Measurements from ENCODE around the gene RCSD1. TPM values are rescaled to one million over a fixed set of nuclear protein-coding genes. Genes with fewer than 3 reads are reported as not detected.

Gene RCSD1
- total and polyA plus RNA-seq, 2 of the 4 experiments (the other 2 are of a cell fraction): 0.03 TPM; not detected in 1

DNA sequence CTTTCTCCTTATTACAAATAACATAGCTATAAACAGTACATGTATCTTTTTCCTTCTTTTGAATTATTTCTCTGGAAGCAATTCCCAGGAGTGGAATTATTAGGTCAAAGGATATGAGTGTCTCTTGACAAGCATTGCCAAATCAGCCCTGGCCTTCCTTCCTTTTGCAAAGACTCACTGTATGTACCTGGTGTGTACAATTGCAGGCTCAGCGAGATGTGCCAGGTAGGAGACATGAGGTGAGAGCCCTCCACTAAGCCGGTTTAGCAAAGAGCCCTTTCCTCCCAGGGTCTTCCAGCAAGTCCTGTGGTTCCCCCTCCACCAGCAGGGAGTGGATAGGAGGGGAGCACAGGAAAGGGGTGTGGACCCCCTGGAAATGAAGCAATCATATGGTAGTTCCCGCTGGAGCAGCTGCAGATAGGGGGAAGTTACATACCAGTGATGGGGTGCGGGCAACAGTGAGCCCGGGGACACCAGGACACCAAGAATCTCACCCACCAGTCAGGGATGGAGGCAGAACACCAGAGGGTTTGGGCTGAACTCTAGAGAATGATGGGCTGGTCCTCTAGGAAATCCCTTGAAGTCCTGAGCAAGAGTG, 18.3 kb downstream of the RCSD1 start:
- no peaks in the 10 kb centered on the region for H3K36me3 ChIP-seq (ENCODE audit: control insufficient read depth, insufficient read depth, low read length)
- intact Hi-C loops (cut with micrococcal nuclease) (no loop called here), dilution Hi-C loops (cut with HindIII; ENCODE audit: low sequenced_read_pairs, unreplicated experiment) (no loop called here), in situ Hi-C loops (cut with MboI; ENCODE audit: low sequenced_read_pairs) (no loop called here)
- H2BK5ac ChIP-seq (ENCODE audit: low read depth, low read length, poor library complexity, severe bottlenecking): no peak overlapping the region
- no peak overlapping the region for H3K56ac ChIP-seq (ENCODE audit: extremely low read depth, insufficient read depth, low read length)
- no peaks in the 10 kb centered on the region for H4K20me1 ChIP-seq (ENCODE audit: insufficient read depth, low read length)
- peaks cover 16% of the 10 kb centered on the region for H3K27me3 ChIP-seq (ENCODE audit: control insufficient read depth, insufficient read depth, low read length)
- no peak for DNase-seq
- no peak overlapping the region for H3K14ac ChIP-seq (replicated peaks; ENCODE audit: low read depth, low read length)
- no CpG with 5 or more reads among the region's 5 CpGs for WGBS, 2 experiments (ENCODE audit: extremely low coverage in 2 of 2, insufficient read length in 1 of 2)
- no peak overlapping the region for H2AK5ac ChIP-seq (ENCODE audit: low read depth, low read length)
- H3K4ac ChIP-seq (ENCODE audit: low read depth, low read length): no peak overlapping the region
- H3K79me1 ChIP-seq (ENCODE audit: low read depth in 1 of 2, low read length in 2 of 2): no peaks in the 10 kb centered on the region
- no peak overlapping the region for H3K4me3 ChIP-seq (ENCODE audit: insufficient read depth, low read depth, low read length)
- ATAC-seq (ENCODE audit: low read depth): no peak
- H2BK120ac ChIP-seq (ENCODE audit: low read depth, low read length): no peak overlapping the region
- no peak overlapping the region for H3K18ac ChIP-seq (ENCODE audit: low read depth, low read length)
- no peaks in the 10 kb centered on the region for H3K9me3 ChIP-seq (ENCODE audit: control insufficient read depth, insufficient read depth, low read length)
- H2BK20ac ChIP-seq (ENCODE audit: low read depth, low read length): no peak overlapping the region
- no peak for TF ChIP-seq BHLHE40 (IDR thresholded peaks at IDR 0.05; ENCODE audit: low read depth, low read length)
- H4K8ac ChIP-seq (ENCODE audit: low read depth in 2 of 2, low read length in 2 of 2): no peak overlapping the region
- H4K5ac ChIP-seq (ENCODE audit: low read depth, low read length): no peak overlapping the region
- no peak overlapping the region for H2AK9ac ChIP-seq (replicated peaks; ENCODE audit: low read depth, low read length, poor library complexity)
- H3K23ac ChIP-seq (ENCODE audit: low read depth, low read length): no peak overlapping the region
- ChIA-PET CTCF (no interaction called here), POLR2A (ENCODE audit: unreplicated experiment) (no interaction called here)
- BruUV-seq (replicated peaks): no TSS peak
- H3K27ac ChIP-seq (ENCODE audit: insufficient read depth, low read length): no peak overlapping the region
- no peak overlapping the region for H3K9ac ChIP-seq (ENCODE audit: low read depth, low read length)
- no peak overlapping the region for H2BK15ac ChIP-seq (ENCODE audit: low read depth, low read length)
- no peak overlapping the region for H3K4me2 ChIP-seq (ENCODE audit: low read depth, low read length)
- H3K4me1 ChIP-seq (ENCODE audit: control insufficient read depth, insufficient read depth, low read length): no peaks in the 10 kb centered on the region
- H2AFZ ChIP-seq (replicated peaks; ENCODE audit: low read length, poor library complexity): no peak overlapping the region
- H3K9me1 ChIP-seq (ENCODE audit: insufficient read depth, low read length): no peaks in the 10 kb centered on the region
- H4K91ac ChIP-seq (ENCODE audit: insufficient read depth, low read depth, low read length): no peak overlapping the region

Data from IMR-90 (cell line).